GM19025 (cell line): ENCODE measurements around the gene DYRK1B.

ENCODE experiments used
- ATAC-seq: cut with Tn5 transposase; IDR thresholded peaks from one replicate; pipeline ENCODE4 v1.9.1; 2021; ENCODE audit warnings: mild to moderate bottlenecking, low read depth, moderate library complexity; ENCODE audit not compliant: unreplicated experiment

DYRK1B gene

GRCh38 chr19:39864118-39864517 lies 30.2 kb upstream of the DYRK1B start:
- ATAC-seq = no peak

GRCh38 chr19:39858541-39858940 lies 24.6 kb upstream of the DYRK1B start:
- no peak for ATAC-seq

- ATAC-seq = no peak
These were observed 18.9 kb upstream of the DYRK1B start for GRCh38 chr19:39852882-39853281.

GRCh38 chr19:39850892-39851291 lies 16.9 kb upstream of the DYRK1B start:
- ATAC-seq = no peak

GRCh38 chr19:39848392-39848791 lies 14.4 kb upstream of the DYRK1B start:
- no peak for ATAC-seq

GRCh38 chr19:39847525-39847924 lies 13.6 kb upstream of the DYRK1B start:
- no peak for ATAC-seq

- no peak for ATAC-seq
These were observed 12.9 kb upstream of the DYRK1B start for GRCh38 chr19:39846678-39847486.

GRCh38 chr19:39845933-39846677 lies 12.1 kb upstream of the DYRK1B start, which contains the start of gene FBL:
TSS of gene FBL (minus strand) at chr19:39846379. CDS start at chr19:39846300, 79 bp downstream.
- peak; percentile 83 for ATAC-seq

GRCh38 chr19:39845584-39845932 lies 11.6 kb upstream of the DYRK1B start:
- ATAC-seq = no peak

- no peak for ATAC-seq
These were observed 11.2 kb upstream of the DYRK1B start for GRCh38 chr19:39845172-39845571.

GRCh38 chr19:39843919-39844793 lies 10.2 kb upstream of the DYRK1B start:
- no peak for ATAC-seq

- no peak for ATAC-seq
These were observed 8.9 kb upstream of the DYRK1B start for GRCh38 chr19:39842693-39843435.

- ATAC-seq = no peak
These were observed 7.1 kb upstream of the DYRK1B start for GRCh38 chr19:39841041-39841440.

- no peak for ATAC-seq
These were observed 6.5 kb upstream of the DYRK1B start for GRCh38 chr19:39840492-39840891.

- no peak for ATAC-seq
These were observed 5.8 kb upstream of the DYRK1B start for GRCh38 chr19:39839678-39840327.

- ATAC-seq = no peak
These were observed 4.6 kb upstream of the DYRK1B start for GRCh38 chr19:39838569-39838968.

GRCh38 chr19:39837978-39838377 lies 4.0 kb upstream of the DYRK1B start:
- no peak for ATAC-seq

- ATAC-seq = no peak
These were observed 402 bp upstream of the DYRK1B start for GRCh38 chr19:39834287-39834841.

- ATAC-seq = no peak
These were observed 850 bp downstream of the DYRK1B start for GRCh38 chr19:39833160-39833463.
